Activated CD4-positive, alpha-beta T cell treated with anti-CD3 and anti-CD28 coated beads, Interleukin-2, amount 50 U/mL, for 4 hours (primary cell): ENCODE measurements around the gene CAMK1D.
"Not testable (repeated sequence)": the region's sequence is repeated elsewhere in the genome, so short reads cannot be mapped to it uniquely, and the experiment has no call there.

Source experiments
- DNase-seq, 2 experiments: peaks; one replicate each; pipeline ENCODE4 v3.0.0-alpha.2; 2020

The CAMK1D gene

DNA sequence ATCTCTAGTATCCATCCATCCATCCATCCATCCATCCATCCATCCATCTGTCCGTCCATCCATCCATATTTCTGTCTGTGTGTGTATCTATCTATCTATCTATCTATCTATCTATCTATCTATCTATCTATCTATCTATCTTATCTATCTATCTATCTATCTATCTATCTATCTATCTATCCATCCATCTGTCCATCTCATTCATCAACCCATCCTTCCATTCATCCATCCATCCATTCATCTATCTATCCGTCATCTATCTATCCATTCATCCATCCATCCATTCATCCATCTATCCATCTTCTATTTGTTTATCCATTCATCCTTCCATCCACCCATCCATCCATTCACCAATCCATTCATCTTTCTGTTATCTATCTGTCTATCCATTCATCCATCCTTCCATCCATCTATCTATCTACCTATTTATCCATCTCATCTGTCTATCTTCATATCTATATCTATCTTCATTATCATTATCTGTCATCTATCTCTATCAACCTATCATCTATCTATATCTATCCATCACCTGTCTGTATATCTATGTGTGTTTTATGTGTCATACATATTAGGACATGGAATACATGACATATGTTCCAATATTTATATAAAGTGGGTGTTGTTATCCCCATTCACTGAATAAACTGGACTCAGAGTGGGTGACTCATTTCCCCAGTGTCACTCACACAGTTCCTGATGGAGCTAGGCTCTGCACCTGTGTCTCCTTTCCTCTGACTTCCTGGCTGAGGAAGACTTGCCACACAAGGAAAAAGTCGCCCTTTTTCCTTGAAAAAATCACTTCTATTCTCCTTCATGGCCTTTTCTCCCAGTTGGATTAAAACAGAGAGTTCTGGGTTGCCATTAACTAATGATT lies 452.1 kb downstream of the CAMK1D start:
- no peak for DNase-seq

- DNase-seq = no peak
Observed at GRCh38 chr10:12803776-12804175, 454.4 kb downstream of the CAMK1D start.

DNA sequence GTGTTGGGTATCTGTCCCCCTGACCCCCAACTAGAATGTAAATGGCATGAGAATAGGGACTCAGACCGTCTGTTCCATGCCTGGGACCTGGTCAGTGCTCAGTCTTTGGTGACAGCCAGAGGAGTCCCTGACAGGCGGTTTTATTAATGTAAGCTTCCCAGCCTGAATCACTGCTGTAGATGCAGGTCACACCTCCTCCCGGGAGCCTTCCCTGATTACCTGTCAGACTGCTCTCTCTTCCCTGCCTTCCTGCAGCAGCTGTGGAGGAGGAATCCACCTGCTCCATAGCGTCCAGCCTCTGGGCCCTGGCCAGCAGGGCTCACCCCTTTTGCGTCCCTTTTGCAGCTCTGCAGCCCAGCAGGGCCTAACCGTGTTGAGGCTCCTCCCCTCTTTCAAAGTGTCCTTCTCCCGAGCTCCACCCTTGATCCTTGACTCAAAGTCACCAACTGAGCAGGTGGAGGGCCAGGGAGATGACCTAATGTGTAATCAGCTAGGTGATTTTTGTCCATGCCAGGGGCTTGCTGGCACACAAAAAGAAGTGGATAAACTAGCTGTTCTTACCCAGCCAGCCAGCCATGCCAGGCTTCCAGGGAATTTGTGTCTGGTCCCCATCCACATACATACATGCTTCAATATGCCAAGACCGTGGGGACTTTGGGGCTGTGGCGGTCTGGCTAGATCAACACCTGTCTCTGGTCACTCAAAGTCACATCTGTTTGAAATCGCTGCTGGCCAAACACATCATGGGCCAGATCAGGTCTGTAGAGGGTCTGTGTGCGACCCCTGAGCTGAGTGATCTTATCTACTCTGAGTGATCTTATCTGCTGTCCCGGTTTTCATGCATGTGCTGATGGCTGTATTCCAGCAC lies 457.1 kb downstream of the CAMK1D start:
- DNase-seq = no peak

DNA sequence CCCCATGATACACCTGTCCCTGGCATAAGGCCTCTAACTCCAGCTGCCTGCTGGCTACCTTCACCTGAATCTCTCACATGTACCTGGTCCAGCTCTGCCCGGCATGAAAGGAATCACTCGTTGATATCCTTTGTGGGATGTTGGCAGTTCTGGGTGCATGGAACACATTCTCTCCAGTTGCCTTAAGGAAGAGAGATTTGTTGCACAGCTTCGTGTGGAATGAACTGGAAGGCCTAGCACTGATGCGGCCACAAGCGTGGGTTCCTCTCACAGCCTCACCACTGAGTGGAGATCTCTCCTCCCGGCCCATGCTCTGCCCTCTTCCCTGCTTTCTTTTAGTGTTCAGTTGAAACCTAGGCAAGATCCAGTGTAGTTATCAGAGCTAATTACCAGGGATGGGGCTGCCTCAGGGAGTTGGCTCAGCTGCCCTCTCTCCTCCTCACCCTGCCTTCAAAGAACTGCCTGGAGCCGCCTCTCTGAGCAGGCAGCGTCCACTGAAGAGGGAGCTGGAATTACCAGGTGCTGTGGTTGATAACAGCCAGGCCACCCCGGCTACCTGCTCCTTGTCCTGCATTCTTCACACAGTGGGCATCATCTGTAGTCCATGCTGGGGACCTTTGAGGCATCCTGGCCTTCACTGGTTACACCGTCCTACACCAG lies 457.9 kb downstream of the CAMK1D start:
- DNase-seq = no peak

DNA sequence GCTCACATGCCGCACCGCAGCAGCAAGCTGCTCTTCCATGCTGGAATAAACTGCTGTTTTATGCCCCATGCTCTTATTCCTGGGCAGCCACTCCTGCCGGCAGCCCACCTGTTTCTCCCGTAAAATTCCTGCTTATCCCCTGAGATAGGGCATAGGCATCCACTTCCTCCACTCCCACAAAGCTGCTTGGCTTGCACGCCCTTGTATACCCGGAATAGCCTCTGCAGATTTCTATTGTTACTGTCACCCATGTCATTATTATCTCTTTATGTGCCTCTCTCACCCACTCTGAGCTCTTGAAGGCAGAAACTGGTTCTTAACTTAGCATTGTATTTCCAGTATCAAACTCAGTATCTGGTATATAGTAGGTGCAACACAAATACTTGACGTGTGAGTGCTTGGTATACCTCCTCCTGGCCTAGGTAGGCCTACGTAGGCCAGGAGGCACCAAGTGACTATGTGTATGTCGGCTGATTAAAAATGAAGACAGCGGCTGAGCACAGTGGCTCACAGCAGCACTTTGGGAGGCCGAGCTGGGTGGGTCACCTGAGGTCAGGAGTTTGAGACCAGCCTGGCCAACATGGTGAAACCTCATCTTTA lies 458.8 kb downstream of the CAMK1D start:
- no peak for DNase-seq

DNA sequence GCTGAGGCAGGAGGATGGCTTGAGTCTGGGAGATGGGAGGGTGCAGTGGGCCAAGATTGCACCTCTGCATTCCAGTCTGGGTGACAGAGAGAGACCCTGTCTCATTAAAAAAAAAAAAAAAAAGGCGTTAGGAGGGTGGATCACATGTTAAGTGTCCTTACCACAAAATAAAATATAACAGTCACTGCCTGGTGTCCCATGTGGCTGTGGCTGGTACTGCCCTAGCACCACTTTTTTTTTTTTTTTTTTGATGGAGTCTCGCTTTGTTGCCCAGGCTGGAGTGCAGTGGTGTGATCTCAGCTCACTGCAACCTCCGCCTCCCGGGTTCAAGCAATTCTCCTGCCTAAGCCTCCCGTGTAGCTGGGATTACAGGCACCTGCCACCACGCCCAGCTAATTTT lies 460.7 kb downstream of the CAMK1D start:
- DNase-seq = not testable (repeated sequence)

DNA sequence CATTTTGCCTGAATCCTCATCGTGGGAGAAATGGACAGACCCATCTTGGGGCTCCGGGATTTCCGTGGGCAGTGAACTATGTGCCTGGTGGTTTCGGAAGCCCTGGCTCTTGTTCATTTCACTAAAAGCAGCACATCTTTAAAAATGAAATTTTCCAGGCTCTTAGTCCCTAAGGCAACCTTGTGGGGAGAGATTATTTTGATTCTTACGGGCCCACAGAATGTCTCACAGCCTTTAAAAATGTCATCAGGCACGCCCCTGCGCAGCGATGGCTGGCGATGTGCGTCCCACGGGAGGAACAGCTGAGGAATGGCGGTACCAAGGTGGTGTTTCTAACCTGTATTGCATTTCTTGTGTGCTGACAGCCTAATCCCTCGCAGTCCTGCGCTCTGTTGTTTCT lies 462.5 kb downstream of the CAMK1D start:
- DNase-seq = no peak

GRCh38 chr10:12812571-12812970 lies 463.2 kb downstream of the CAMK1D start:
- no peak for DNase-seq

DNA sequence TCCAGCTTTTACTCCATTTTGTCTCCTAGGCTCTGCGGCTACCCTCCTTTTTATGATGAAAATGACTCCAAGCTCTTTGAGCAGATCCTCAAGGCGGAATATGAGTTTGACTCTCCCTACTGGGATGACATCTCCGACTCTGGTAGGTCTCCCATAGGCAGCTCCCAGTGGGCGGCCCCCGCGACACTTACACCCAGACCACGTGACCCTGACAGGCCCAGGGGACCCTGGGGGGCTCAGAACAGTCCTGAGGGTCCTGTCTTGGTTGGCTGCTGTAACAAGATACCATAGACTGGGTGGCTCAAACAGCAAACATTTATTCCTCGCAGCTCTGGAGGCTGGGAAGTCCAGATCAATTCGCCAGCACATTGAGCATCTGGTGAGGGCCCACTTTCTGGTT lies 464.8 kb downstream of the CAMK1D start:
- DNase-seq = no peak

- DNase-seq = no peak
Observed at GRCh38 chr10:12819071-12819470, 469.7 kb downstream of the CAMK1D start.

- DNase-seq = no peak
Observed at GRCh38 chr10:12819656-12820055, 470.3 kb downstream of the CAMK1D start.

GRCh38 chr10:12822126-12822892 lies 473.0 kb downstream of the CAMK1D start:
- no peak for DNase-seq

DNA sequence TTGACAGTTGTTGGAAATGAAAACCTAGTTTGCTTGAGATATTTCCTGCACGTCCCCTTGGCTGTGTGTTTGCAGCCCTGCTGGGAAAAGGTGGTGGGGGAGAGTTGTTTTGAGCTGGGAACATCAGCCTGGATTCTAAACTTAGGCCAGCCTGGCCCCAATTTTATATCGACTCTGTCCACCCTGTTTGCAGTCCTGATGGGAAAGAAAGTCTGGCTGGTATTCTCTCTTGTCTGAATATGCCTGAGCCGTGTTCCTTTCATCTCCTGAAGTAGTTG lies 473.5 kb downstream of the CAMK1D start:
- no peak for DNase-seq

GRCh38 chr10:12823328-12823727 lies 474.0 kb downstream of the CAMK1D start:
- DNase-seq = no peak

DNA sequence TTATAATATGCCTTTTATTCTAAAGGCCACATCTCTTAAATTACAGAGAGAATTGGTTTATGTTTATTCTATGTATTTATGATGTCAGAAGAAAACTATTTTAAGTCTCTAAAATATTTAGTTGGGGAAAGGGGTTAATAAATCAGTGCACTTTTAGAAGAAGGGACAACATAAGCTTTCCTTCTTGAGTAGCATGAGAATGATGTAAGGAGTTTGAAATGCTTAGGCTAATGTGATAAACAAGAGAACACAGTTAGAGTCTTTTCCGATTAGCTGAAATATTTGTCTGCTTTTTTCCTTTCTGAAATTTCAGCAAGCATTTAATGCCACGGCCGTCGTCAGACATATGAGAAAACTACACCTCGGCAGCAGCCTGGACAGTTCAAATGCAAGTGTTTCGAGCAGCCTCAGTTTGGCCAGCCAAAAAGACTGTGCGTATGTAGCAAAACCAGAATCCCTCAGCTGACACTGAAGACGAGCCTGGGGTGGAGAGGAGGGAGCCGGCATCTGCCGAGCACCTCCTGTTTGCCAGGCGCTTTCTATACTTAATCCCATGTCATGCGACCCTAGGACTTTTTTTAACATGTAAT lies 476.0 kb downstream of the CAMK1D start:
- no peak for DNase-seq

DNA sequence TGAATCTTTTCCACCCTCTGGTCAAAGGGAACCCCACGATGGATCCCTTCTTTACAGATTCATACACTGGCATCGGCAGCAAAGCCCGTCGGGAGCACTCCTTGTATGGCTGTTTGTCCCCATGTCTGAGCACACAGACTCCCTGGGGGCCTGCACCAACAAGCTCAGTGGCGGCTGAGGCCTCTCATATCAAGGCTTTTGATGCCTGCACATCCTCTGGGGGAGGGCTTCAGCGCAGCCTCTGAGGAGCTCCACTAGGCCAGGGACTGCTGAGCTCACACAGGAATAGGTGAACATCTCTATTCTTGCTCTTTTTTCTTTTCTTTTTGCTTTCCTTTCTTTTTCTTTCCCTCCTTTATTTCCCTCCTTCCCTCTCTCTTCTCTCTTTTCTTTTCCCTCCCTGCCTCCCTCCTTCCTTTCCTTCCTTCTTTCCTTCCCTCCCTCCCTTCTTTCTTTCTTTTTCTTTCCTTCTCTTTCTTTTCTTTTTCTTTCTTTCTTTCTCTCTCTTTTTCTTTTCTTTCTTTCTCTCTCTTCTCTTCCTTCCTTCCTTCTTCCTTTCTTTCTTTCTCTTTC lies 477.5 kb downstream of the CAMK1D start:
- no peak for DNase-seq

DNA sequence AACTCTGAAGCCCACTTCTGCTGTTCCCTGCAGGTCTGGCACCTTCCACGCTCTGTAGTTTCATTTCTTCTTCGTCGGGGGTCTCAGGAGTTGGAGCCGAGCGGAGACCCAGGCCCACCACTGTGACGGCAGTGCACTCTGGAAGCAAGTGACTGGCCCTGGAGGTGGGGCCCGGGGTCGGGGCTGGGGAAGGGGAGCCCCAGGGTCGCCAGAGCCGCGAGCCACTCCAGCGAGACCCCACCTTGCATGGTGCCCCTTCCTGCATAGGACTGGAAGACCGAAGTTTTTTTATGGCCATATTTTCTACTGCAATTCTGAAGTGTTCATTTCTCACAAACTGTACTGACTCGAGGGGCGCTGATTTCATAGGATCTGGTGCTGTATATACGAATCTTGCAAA lies 479.4 kb downstream of the CAMK1D start:
- DNase-seq = no peak

GRCh38 chr10:12829831-12830390 lies 480.6 kb downstream of the CAMK1D start:
- DNase-seq = no peak

GRCh38 chr10:12832096-12832495 lies 482.7 kb downstream of the CAMK1D start:
- DNase-seq = no peak

GRCh38 chr10:12833451-12833850 lies 484.1 kb downstream of the CAMK1D start:
- no peak for DNase-seq

DNA sequence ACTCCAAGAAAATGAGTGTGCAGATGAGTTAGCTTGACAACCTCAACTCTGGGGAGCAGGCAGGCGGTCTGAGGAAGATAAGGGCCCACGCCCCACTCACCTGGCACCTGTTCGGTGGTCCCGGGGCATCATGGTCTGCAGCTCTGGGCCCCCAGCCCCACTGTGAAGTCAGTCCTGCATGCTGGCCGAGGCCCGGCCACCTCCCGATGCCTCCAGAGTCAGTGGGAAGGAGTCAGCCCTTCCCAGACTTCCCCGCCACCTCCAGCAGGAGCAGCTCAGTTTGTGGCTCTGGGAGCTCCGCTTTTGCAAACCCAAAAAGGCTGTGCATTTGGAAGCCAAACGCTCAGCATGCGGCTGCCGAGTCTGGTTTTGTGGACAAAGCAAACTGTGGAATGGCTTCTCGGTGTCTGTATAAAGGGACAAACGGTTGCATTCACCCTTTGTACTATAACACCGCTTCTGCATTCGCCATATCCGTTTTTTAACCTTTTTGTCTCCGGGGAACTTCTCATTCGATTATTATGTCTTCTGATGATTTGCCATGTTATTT lies 484.8 kb downstream of the CAMK1D start:
- DNase-seq = no peak
